ENCODE measurements around the gene ITGA5.

GRCh38 chr12:54426690-54427089 is 7.6 kb upstream of the ITGA5 start:
- TF ChIP-seq CTCF (IDR thresholded peaks at IDR 0.05) (no peak), REST (IDR thresholded peaks at IDR 0.05; ENCODE audit: insufficient read depth in 1 of 2, low read depth in 2 of 2, low read length in 1 of 2) (no peak)

All from Panc1 (cell line).